HepG2 (cell line): Measurements from ENCODE around the gene RNF114. TPM values are rescaled to one million over a fixed set of nuclear protein-coding genes. Genes with fewer than 3 reads are reported as not detected.

Source experiments
- CREBL2 ChIP-seq: sonication (generic); formaldehyde crosslinking; IDR thresholded peaks from 2 replicates; pipeline ENCODE4 v1.8.1; 2023; ENCODE audit warnings: missing genetic modification reagents, mild to moderate bottlenecking, borderline replicate concordance
- EHMT2 ChIP-seq: fragments of 200-600 bp; sonication (generic); IDR thresholded peaks from 2 replicates; pipeline ENCODE4 v1.7.0; 2017; ENCODE audit warnings: antibody characterized with exemption, low read depth, low read length, borderline replicate concordance
- FOXK2 ChIP-seq: fragments of 450-650 bp; IDR thresholded peaks from 2 replicates; pipeline ENCODE4 v1.6.1; 2016
- JDP2 ChIP-seq: sonication (generic); formaldehyde crosslinking; IDR thresholded peaks from 2 replicates; pipeline ENCODE4 v1.8.1; 2022; ENCODE audit warnings: missing genetic modification reagents, borderline replicate concordance
- KDM5A ChIP-seq: fragments of 200-600 bp; sonication (generic); IDR thresholded peaks from 2 replicates; pipeline ENCODE4 v1.7.0; 2018; ENCODE audit warnings: antibody characterized with exemption, mild to moderate bottlenecking, low read length, borderline replicate concordance
- RAD21 ChIP-seq: fragments of 450-650 bp; formaldehyde crosslinking; IDR thresholded peaks from 2 replicates; pipeline ENCODE4 v1.5.0; 2020; ENCODE audit warnings: mild to moderate bottlenecking
- TCF12 ChIP-seq, 2 experiments: fragments of 450-650 bp in 1 of 2; sonication (generic) in 1 of 2; formaldehyde crosslinking in 1 of 2; IDR thresholded peaks; 2 replicates each; pipeline versions ENCODE4 v1.6.1 to v1.8.0; 2017 to 2022; ENCODE audit warnings: antibody characterized with exemption in 1 of 2, mild to moderate bottlenecking in 1 of 2, missing genetic modification reagents in 1 of 2, moderate library complexity in 1 of 2
- TEAD2 ChIP-seq: sonication (generic); formaldehyde crosslinking; IDR thresholded peaks from 2 replicates; pipeline ENCODE4 v1.9.0; 2021; ENCODE audit warnings: missing genetic modification reagents
- ZBTB38 ChIP-seq: sonication (generic); formaldehyde crosslinking; IDR thresholded peaks from 2 replicates; pipeline ENCODE4 v1.5.1; 2020; ENCODE audit warnings: mild to moderate bottlenecking, missing genetic modification reagents
- ZFP62 ChIP-seq: sonication (generic); formaldehyde crosslinking; IDR thresholded peaks from 2 replicates; pipeline ENCODE4 v1.4.0; 2020; ENCODE audit warnings: missing genetic modification reagents
- ZNF251 ChIP-seq: sonication (generic); formaldehyde crosslinking; IDR thresholded peaks from 2 replicates; pipeline ENCODE4 v1.9.0; 2021; ENCODE audit warnings: mild to moderate bottlenecking, missing genetic modification reagents
- ZNF256 ChIP-seq: sonication (generic); formaldehyde crosslinking; conservative IDR thresholded peaks from 2 replicates; pipeline ENCODE4 v1.4.0; 2020; ENCODE audit warnings: missing genetic modification reagents
- ZNF615 ChIP-seq: sonication (generic); formaldehyde crosslinking; IDR thresholded peaks from 2 replicates; pipeline ENCODE4 v1.5.0; 2020; ENCODE audit warnings: mild to moderate bottlenecking, missing genetic modification reagents, borderline replicate concordance
- ZNF691 ChIP-seq: sonication (generic); formaldehyde crosslinking; IDR thresholded peaks from 2 replicates; pipeline ENCODE4 v1.4.0; 2020; ENCODE audit warnings: missing genetic modification reagents, low read depth, mild to moderate bottlenecking, borderline replicate concordance
- ZNF709 ChIP-seq: sonication (generic); formaldehyde crosslinking; IDR thresholded peaks from 2 replicates; pipeline ENCODE4 v1.5.0; 2020; ENCODE audit warnings: mild to moderate bottlenecking, missing genetic modification reagents
- polyA plus RNA-seq, 8 experiments: library from polyadenylated mRNA; depleted of rRNA in 3 of 8; stranded (reverse) in 7 of 8; unstranded in 1 of 8; fragments of >200 nt; fragmentation: Illumina TruSeq in 4 of 8; extraction: Trizol in 4 of 8; gene quantifications; 2 replicates each; pipeline versions ENCODE4 v1.2.1 to v1.2.3, GENCODE V29; 2011 to 2016; ENCODE audit warnings: low read depth in 4 of 8, missing spikeins in 1 of 8, mixed read lengths in 1 of 8; ENCODE audit not compliant: insufficient read depth in 1 of 8
- total RNA-seq, 5 experiments: library from RNA; depleted of rRNA; stranded (reverse); fragments of >200 nt; fragmentation: Illumina TruSeq; extraction: Trizol; gene quantifications; 2 replicates each; pipeline ENCODE4 v1.2.3, GENCODE V29; 2016; ENCODE audit warnings: low read depth in 1 of 5
- TF ChIP-seq, protein P1 (sequence below): sonication (generic); formaldehyde crosslinking; IDR thresholded peaks from 2 replicates; pipeline ENCODE4 v1.9.0; 2022; ENCODE audit warnings: missing genetic modification reagents, mild to moderate bottlenecking, borderline replicate concordance
- TF ChIP-seq, protein P2 (sequence below), 2 experiments: sonication (generic) in 1 of 2; formaldehyde crosslinking in 1 of 2; IDR thresholded peaks; 2 replicates each; pipeline versions ENCODE4 v1.6.1 to v1.9.0; 2014 to 2022; ENCODE audit warnings: antibody characterized with exemption in 1 of 2, borderline replicate concordance in 1 of 2, inconsistent platforms in 1 of 2, low read depth in 1 of 2, missing genetic modification reagents in 1 of 2
- TF ChIP-seq, protein P3 (sequence below): sonication (generic); formaldehyde crosslinking; IDR thresholded peaks from 2 replicates; pipeline ENCODE4 v1.9.0; 2021; ENCODE audit warnings: missing genetic modification reagents, mild to moderate bottlenecking, borderline replicate concordance

The RNF114 gene
- total and polyA plus RNA-seq, 2 of the 13 experiments (the other 11 are each of a cell fraction or from before 2014, with no cell fraction given): 119 to 126 TPM

GRCh38 chr20:49982346-49983122 lies 46.3 kb downstream of the RNF114 start, which contains the start of gene SNAI1 (continued):
- TF ChIP-seq, protein P1, sequence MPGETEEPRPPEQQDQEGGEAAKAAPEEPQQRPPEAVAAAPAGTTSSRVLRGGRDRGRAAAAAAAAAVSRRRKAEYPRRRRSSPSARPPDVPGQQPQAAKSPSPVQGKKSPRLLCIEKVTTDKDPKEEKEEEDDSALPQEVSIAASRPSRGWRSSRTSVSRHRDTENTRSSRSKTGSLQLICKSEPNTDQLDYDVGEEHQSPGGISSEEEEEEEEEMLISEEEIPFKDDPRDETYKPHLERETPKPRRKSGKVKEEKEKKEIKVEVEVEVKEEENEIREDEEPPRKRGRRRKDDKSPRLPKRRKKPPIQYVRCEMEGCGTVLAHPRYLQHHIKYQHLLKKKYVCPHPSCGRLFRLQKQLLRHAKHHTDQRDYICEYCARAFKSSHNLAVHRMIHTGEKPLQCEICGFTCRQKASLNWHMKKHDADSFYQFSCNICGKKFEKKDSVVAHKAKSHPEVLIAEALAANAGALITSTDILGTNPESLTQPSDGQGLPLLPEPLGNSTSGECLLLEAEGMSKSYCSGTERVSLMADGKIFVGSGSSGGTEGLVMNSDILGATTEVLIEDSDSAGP: peak; percentile 74
- TF ChIP-seq ZNF615 (CRISPR knock-in tag) (no peak), ZNF251 (no peak), TCF12 (IDR thresholded peaks at IDR 0.05) (no peak), TCF12 (CRISPR knock-in tag; IDR thresholded peaks at IDR 0.05) (peak; percentile 43), JDP2 (CRISPR knock-in tag) (no peak), CREBL2 (CRISPR knock-in tag) (peak; percentile 96; the same call in 1 of the 2 replicates), EHMT2 (no peak), ZBTB38 (CRISPR knock-in tag) (peak; percentile 90), KDM5A (no peak), TEAD2 (CRISPR knock-in tag) (peak; percentile 94), RAD21 (CRISPR knock-in tag) (peak; percentile 99), ZNF256 (CRISPR knock-in tag) (peak; percentile 91), FOXK2 (no peak), ZNF691 (CRISPR knock-in tag) (peak; percentile 89), ZNF709 (peak; percentile 98), ZFP62 (no peak)
- TF ChIP-seq, protein P2, sequence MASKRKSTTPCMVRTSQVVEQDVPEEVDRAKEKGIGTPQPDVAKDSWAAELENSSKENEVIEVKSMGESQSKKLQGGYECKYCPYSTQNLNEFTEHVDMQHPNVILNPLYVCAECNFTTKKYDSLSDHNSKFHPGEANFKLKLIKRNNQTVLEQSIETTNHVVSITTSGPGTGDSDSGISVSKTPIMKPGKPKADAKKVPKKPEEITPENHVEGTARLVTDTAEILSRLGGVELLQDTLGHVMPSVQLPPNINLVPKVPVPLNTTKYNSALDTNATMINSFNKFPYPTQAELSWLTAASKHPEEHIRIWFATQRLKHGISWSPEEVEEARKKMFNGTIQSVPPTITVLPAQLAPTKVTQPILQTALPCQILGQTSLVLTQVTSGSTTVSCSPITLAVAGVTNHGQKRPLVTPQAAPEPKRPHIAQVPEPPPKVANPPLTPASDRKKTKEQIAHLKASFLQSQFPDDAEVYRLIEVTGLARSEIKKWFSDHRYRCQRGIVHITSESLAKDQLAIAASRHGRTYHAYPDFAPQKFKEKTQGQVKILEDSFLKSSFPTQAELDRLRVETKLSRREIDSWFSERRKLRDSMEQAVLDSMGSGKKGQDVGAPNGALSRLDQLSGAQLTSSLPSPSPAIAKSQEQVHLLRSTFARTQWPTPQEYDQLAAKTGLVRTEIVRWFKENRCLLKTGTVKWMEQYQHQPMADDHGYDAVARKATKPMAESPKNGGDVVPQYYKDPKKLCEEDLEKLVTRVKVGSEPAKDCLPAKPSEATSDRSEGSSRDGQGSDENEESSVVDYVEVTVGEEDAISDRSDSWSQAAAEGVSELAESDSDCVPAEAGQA (IDR thresholded peaks at IDR 0.05; ENCODE audit: low read depth): peak; percentile 68; the same call in 1 of the 2 replicates
- TF ChIP-seq, protein P2 (CRISPR knock-in tag; IDR thresholded peaks at IDR 0.05; ENCODE audit: borderline replicate concordance): peak; percentile 88
- TF ChIP-seq, protein P3, sequence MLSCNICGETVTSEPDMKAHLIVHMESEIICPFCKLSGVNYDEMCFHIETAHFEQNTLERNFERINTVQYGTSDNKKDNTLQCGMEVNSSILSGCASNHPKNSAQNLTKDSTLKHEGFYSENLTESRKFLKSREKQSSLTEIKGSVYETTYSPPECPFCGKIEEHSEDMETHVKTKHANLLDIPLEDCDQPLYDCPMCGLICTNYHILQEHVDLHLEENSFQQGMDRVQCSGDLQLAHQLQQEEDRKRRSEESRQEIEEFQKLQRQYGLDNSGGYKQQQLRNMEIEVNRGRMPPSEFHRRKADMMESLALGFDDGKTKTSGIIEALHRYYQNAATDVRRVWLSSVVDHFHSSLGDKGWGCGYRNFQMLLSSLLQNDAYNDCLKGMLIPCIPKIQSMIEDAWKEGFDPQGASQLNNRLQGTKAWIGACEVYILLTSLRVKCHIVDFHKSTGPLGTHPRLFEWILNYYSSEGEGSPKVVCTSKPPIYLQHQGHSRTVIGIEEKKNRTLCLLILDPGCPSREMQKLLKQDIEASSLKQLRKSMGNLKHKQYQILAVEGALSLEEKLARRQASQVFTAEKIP (CRISPR knock-in tag): no peak
